GM12873 (cell line): ENCODE measurements around the gene C19orf38.

ENCODE experiments used
- CTCF ChIP-seq: IDR thresholded peaks from 2 replicates; pipeline ENCODE4 v1.5.1; 2012; ENCODE audit warnings: low read depth, mild to moderate bottlenecking, moderate library complexity, low read length, control low read depth; ENCODE audit not compliant: insufficient read depth; ENCODE audit errors: missing control alignments

The C19orf38 gene

GRCh38 chr19:10809651-10810285 is 38.4 kb upstream of the C19orf38 start:
- no peak for TF ChIP-seq CTCF

- no peak for TF ChIP-seq CTCF
Observed at GRCh38 chr19:10811391-10812111, 36.7 kb upstream of the C19orf38 start.

GRCh38 chr19:10812196-10812595 is 36.0 kb upstream of the C19orf38 start:
- TF ChIP-seq CTCF, result no peak

- TF ChIP-seq CTCF, result no peak
Observed at GRCh38 chr19:10812902-10813404, 35.3 kb upstream of the C19orf38 start.

GRCh38 chr19:10815007-10815536 is 33.1 kb upstream of the C19orf38 start:
- TF ChIP-seq CTCF, result no peak

GRCh38 chr19:10815969-10816644 is 32.1 kb upstream of the C19orf38 start:
- no peak for TF ChIP-seq CTCF

- TF ChIP-seq CTCF, result no peak
Observed at GRCh38 chr19:10816691-10817090, 31.5 kb upstream of the C19orf38 start.
